Measurements from ENCODE around the gene FOXC1. TPM values are rescaled to one million over a fixed set of nuclear protein-coding genes. Genes with fewer than 3 reads are reported as not detected.

The FOXC1 gene
- polyA plus RNA-seq, 2 of the 4 experiments (the other 2 are of a cell fraction) = 3.4 to 4.7 TPM

GRCh38 chr6:1611322-1611571, 1.5 kb downstream of the FOXC1 start:
- peak overlapping the region; percentile 88 to 99 for H3K27ac ChIP-seq

GRCh38 chr6:1611572-1612298, 2.0 kb downstream of the FOXC1 start:
- FAIRE-seq = no peak
- ChIA-PET CTCF (interaction anchor here (0.6 to 2.7 kb wide), 16 partner anchors 9 to 1111 kb away, joined by 3 to 12 read pairs (median 4); no protein-coding TSS in a partner anchor), POLR2A (no interaction called here)
- DNase-seq (ENCODE audit: low read depth in 1 of 2, low spot score in 1 of 2) = peak in 1 of 2 experiments; percentile 29
- 7% methylated on average over 11 of the region's 71 CpGs for WGBS (ENCODE audit: missing lambda C conversion rate)
- peak overlapping the region; percentile 83 for H3K4me3 ChIP-seq
- peak overlapping the region; percentile 99 for H3K4me2 ChIP-seq
- H3K9me3 ChIP-seq = no peaks in the 10 kb centered on the region
- TF ChIP-seq FOSL2 (IDR thresholded peaks at IDR 0.05) = no peak
- TF ChIP-seq FOSL2 (CRISPR knock-in tag; IDR thresholded peaks at IDR 0.05) = no peak
- 0 out of 3 replicates have a peak, but pooled peaks have one; percentile 15 for TF ChIP-seq SMC3 (IDR thresholded peaks at IDR 0.05)
- peaks cover 13% of the 10 kb centered on the region; the same call in 2 of the 3 replicates for H3K4me1 ChIP-seq
- H3K27ac ChIP-seq = peak overlapping the region; percentile 88 to 99
- peak; percentile 3; a peak in 3 of 6 replicates for ATAC-seq

More at GRCh38 chr6:1611322-1611571, 1.5 kb downstream of the FOXC1 start:
- Histone ChIP-seq H3K4me1 (peaks cover 13% of the 10 kb centered on the region; the same call in 2 of the 3 replicates), H3K9me3 (no peaks in the 10 kb centered on the region), H3K4me3 (peak overlapping the region; percentile 83), H3K4me2 (peak overlapping the region; percentile 99)
- DNase-seq (ENCODE audit: low read depth in 1 of 2, low spot score in 1 of 2) (peak in 1 of 2 experiments; percentile 40), ATAC-seq (peak; percentile 13 to 58; a peak in 3 of 6 replicates), FAIRE-seq (no peak)
- no peak for TF ChIP-seq EHF (CRISPR knock-in tag; IDR thresholded peaks at IDR 0.05)
- TF ChIP-seq ESRRA (IDR thresholded peaks at IDR 0.05; ENCODE audit: borderline replicate concordance, low read length) = no peak
- no peak for TF ChIP-seq FOSB (CRISPR knock-in tag; IDR thresholded peaks at IDR 0.05)
- peak; percentile 43 for TF ChIP-seq CTCF (IDR thresholded peaks at IDR 0.05)
- TF ChIP-seq CHD2 (IDR thresholded peaks at IDR 0.05; ENCODE audit: low read length, partially characterized antibody) = no peak
- TF ChIP-seq FOXS1 (CRISPR knock-in tag; IDR thresholded peaks at IDR 0.05) = no peak
- no CpG with 5 or more reads among the region's 38 CpGs for WGBS (ENCODE audit: missing lambda C conversion rate)
- ChIA-PET CTCF (interaction anchor here (0.6 to 2.7 kb wide), 14 partner anchors 9 to 1023 kb away, joined by 3 to 12 read pairs (median 5); no protein-coding TSS in a partner anchor), POLR2A (interaction anchor here (1.0 kb wide), 1 partner anchor 13 kb away, joined by 3 read pairs; no protein-coding TSS in a partner anchor)

GRCh38 chr6:1612299-1612973, 2.7 kb downstream of the FOXC1 start:
- no peak for ATAC-seq

GRCh38 chr6:1612974-1613306, 3.2 kb downstream of the FOXC1 start:
- ATAC-seq (no peak), DNase-seq (ENCODE audit: low read depth in 1 of 2, low spot score in 1 of 2) (no peak), FAIRE-seq (no peak)
- Histone ChIP-seq H3K9me3 (no peaks in the 10 kb centered on the region), H3K4me1 (peaks cover 13% of the 10 kb centered on the region; the same call in 2 of the 3 replicates), H3K4me3 (peak overlapping the region; percentile 83), H3K27ac (no peak overlapping the region), H3K4me2 (peak overlapping the region; percentile 99)
- CTCF ChIA-PET = interaction anchor here (1.1 kb wide), 1 partner anchor 1019 kb away, joined by 4 read pairs; no protein-coding TSS in a partner anchor
- 49% methylated on average over 7 of the region's 7 CpGs for WGBS (ENCODE audit: missing lambda C conversion rate)
- POLR2A ChIA-PET = no interaction called here
- TF ChIP-seq MYC (IDR thresholded peaks at IDR 0.05; ENCODE audit: borderline replicate concordance, low read length) (no peak), RARB (CRISPR knock-in tag; IDR thresholded peaks at IDR 0.05) (no peak), HOXA7 (CRISPR knock-in tag; IDR thresholded peaks at IDR 0.05) (no peak), FOSL2 (IDR thresholded peaks at IDR 0.05) (no peak), FOSL2 (CRISPR knock-in tag; IDR thresholded peaks at IDR 0.05) (no peak), ZSCAN20 (CRISPR knock-in tag; IDR thresholded peaks at IDR 0.05) (no peak), REST (IDR thresholded peaks at IDR 0.05) (no peak), TP53 (CRISPR knock-in tag; IDR thresholded peaks at IDR 0.05) (no peak), KDM5A (IDR thresholded peaks at IDR 0.05) (no peak), CHD2 (IDR thresholded peaks at IDR 0.05; ENCODE audit: low read length, partially characterized antibody) (no peak), CBX2 (IDR thresholded peaks at IDR 0.05; ENCODE audit: borderline replicate concordance, low read depth) (no peak), MAZ (IDR thresholded peaks at IDR 0.05; ENCODE audit: borderline replicate concordance, low read depth, low read length) (no peak), KDM1A (IDR thresholded peaks at IDR 0.05; ENCODE audit: low read depth) (no peak), NFE2L2 (conservative IDR thresholded peaks at IDR 0.05; ENCODE audit: low read length) (no peak), USF2 (IDR thresholded peaks at IDR 0.05) (no peak), ZFP36 (IDR thresholded peaks at IDR 0.05; ENCODE audit: borderline replicate concordance, partially characterized antibody) (no peak)

More at GRCh38 chr6:1612299-1612973, 2.7 kb downstream of the FOXC1 start:
- ChIA-PET CTCF (interaction anchor here (0.6 to 2.7 kb wide), 10 partner anchors 10 to 1110 kb away, joined by 3 to 12 read pairs (median 6); no protein-coding TSS in a partner anchor), POLR2A (no interaction called here)
- Histone ChIP-seq H3K4me1 (peaks cover 13% of the 10 kb centered on the region; the same call in 2 of the 3 replicates), H3K27ac (peak overlapping the region; percentile 88 to 99), H3K4me2 (peak overlapping the region; percentile 99), H3K4me3 (peak overlapping the region; percentile 83), H3K9me3 (no peaks in the 10 kb centered on the region)
- no peak for FAIRE-seq
- 45% methylated on average over 10 of the region's 10 CpGs for WGBS (ENCODE audit: missing lambda C conversion rate)
- no peak for DNase-seq (ENCODE audit: low read depth in 1 of 2, low spot score in 1 of 2)
- TF ChIP-seq ESRRA (IDR thresholded peaks at IDR 0.05; ENCODE audit: borderline replicate concordance, low read length) = no peak
